Activated T-helper 1 cell treated with anti-CD3 and anti-CD28 coated beads, Interleukin-12 subunit alpha, Interleukin-12 subunit beta, Interleukin-2, Interleukin-4 antibody, amounts not matched to agents 30 ng/mL and 10 ng/mL and 1 ng/mL, durations not matched to agents 14 hours and 24 hours and 36 hours (primary cell): ENCODE measurements around the gene RSPRY1. TPM values are rescaled to one million over a fixed set of nuclear protein-coding genes. Genes with fewer than 3 reads are reported as not detected.

Experiments
- DNase-seq: peaks from one replicate; pipeline ENCODE4 v3.0.0; 2021; ENCODE audit warnings: low spot score
- H3K27ac Mint-ChIP-seq: one replicate; pipeline ENCODE4 v1.8.0; 2021; ENCODE audit warnings: mild to moderate bottlenecking, mixed read lengths
- H3K27me3 Mint-ChIP-seq: one replicate; pipeline ENCODE4 v1.8.0; 2022; ENCODE audit warnings: mild to moderate bottlenecking, moderate library complexity, mixed read lengths; ENCODE audit not compliant: insufficient read depth
- H3K36me3 Mint-ChIP-seq: one replicate; pipeline ENCODE4 v1.8.0; 2021; ENCODE audit warnings: low read depth, mixed read lengths
- H3K4me1 Mint-ChIP-seq: one replicate; pipeline ENCODE4 v1.8.0; 2021; ENCODE audit warnings: low read depth, mixed read lengths
- H3K4me3 Mint-ChIP-seq: one replicate; pipeline ENCODE4 v1.8.0; 2021; ENCODE audit warnings: mild to moderate bottlenecking, moderate library complexity, mixed read lengths
- H3K9me3 Mint-ChIP-seq: one replicate; pipeline ENCODE4 v1.8.0; 2021; ENCODE audit warnings: mixed read lengths
- intact Hi-C: fragments of 100-400 bp; cut with micrococcal nuclease; formaldehyde crosslinking; loops from one replicate; pipeline ENCODE4 v1.15.1; 2024
- total RNA-seq: library from RNA; stranded (reverse); gene quantifications from 2 replicates; pipeline ENCODE4 v1.2.3, GENCODE V29; 2022

RSPRY1 gene
- total RNA-seq, 1 donor from 2014 or later, result 36.0 TPM

DNA sequence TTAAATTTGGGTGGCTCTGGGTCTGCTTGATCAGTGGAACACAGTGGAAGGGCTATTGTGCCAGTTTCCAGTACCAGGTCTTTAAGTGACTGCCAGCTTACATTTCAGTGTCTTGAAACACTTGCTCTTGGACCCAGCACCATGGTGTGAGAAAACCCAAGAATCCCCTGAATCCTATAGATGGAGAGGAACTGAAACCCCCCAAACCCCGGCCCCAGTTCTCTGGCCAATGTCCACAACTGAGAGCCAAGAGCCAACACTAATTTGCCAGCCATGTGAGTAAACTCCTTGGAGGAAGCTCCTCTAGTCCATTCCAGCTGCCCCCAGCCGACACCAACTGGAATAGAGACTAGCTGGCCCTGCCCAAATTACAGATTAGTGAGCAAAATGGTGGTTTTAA is 56.5 kb downstream of the RSPRY1 start:
- no peaks in the 10 kb centered on the region for H3K27me3 Mint-ChIP-seq
- H3K4me3 Mint-ChIP-seq, result no peak overlapping the region
- H3K27ac Mint-ChIP-seq, result no peak overlapping the region
- DNase-seq, result no peak
- peaks cover 18% of the 10 kb centered on the region for H3K4me1 Mint-ChIP-seq
- intact Hi-C loops, result no loop called here
- peaks cover 25% of the 10 kb centered on the region for H3K36me3 Mint-ChIP-seq
- no peaks in the 10 kb centered on the region for H3K9me3 Mint-ChIP-seq

DNA sequence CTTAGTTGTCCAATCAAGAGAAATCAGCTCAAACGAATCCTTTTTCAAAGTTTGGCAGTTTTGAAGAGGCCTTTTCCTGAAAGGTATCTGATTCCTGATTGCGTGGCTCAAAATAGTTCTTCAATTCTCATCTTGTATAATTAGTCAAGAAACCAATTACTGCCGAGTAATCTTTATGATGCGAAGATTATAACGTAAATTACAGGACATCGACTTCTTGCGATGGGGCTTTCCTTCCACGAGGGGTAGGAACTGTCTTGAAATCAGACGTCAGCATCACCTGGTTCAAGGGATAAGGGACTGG is 58.3 kb downstream of the RSPRY1 start:
- Mint-ChIP-seq H3K9me3 (no peaks in the 10 kb centered on the region), H3K27ac (peak overlapping the region; percentile 82), H3K4me3 (peak overlapping the region; percentile 90), H3K27me3 (no peaks in the 10 kb centered on the region), H3K36me3 (peaks cover 14% of the 10 kb centered on the region), H3K4me1 (peaks cover 18% of the 10 kb centered on the region)
- intact Hi-C loops, result loop anchor here (1.0 to 2.0 kb wide), 4 partner anchors 40 to 172 kb away; partner anchors contain the start of genes PLLP, PSME3IP1 and RSPRY1
- DNase-seq, result no peak

DNA sequence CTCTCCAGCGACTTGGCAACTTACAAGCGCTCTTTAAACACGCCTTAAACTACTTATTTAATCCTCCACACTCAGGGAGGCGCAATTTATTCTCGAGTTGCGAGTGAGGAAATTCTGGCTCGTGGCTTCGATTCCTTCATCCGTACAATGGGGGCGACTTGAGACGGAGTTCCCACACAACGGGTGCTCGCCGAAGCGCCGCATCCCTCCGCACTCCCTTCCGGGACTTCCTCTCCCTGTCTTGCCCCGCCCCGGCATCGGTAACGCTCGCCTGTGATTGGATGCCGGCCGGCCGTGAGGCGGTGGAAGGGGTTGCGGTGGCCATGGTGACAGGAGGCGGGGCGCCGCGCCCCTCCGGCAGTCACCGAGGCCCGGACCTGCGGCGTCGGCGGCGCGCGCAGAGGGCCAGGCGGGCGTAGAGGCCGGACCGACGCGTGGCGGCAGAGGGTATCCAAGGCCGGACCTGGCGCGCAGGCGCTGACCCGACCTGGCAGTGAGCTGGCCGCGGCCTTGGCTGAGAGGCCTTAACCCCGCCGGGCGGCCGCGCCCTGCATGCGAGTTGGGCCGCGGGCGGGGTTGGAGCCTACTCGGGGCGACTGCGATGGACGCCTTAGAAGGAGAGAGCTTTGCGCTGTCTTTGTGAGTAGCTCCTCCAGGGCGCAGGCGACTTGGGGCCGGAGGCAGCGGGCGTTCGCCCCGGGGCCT is 58.8 kb downstream of the RSPRY1 start, which contains the start of gene ARL2BP:
TSS of gene ARL2BP (plus strand) at position 493 of the 705 bp plus-strand sequence. CDS start at position 602, 109 bp downstream.
- intact Hi-C loops, result loop anchor here (1.0 to 5.0 kb wide), 7 partner anchors 39 to 287 kb away; partner anchors contain the start of genes CIAPIN1, COQ9, PLLP and PSME3IP1
- DNase-seq, result peak; percentile 98
- H3K9me3 Mint-ChIP-seq, result no peaks in the 10 kb centered on the region

DNA sequence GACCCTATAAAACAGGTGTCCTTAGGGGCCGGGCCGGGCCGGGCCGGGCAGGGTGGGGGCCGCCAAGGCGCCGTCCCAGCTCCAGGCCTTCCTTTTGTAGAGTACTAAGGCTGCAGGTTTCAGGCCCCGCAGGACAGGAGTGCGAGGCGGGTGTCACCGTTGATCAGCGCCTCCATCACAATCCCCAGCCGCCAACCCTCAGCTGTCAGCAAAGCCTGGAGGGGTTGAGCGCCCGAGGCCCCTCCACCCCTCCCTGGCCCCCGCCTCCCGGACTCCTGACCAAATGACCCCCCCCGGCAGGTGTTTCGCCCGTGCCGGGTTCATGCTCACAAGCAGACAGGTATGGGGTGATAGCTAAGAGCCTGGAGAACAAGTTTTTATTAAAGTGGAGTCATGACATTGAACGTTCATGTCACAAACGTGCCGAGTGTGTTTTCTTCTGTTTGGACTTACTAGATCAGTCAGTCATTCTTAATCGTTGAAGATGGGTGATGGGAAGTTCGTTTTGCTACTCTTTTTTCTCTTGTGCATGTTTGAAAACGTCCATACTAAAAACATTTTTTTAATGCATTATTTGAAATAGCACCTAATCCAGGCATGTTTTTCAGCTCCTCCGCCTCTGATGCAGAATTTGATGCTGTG is 59.5 kb downstream of the RSPRY1 start:
- H3K27me3 Mint-ChIP-seq, result no peaks in the 10 kb centered on the region
- H3K4me1 Mint-ChIP-seq, result peaks cover 18% of the 10 kb centered on the region
- peaks cover 17% of the 10 kb centered on the region for H3K36me3 Mint-ChIP-seq
- peak overlapping the region; percentile 82 for H3K4me3 Mint-ChIP-seq
- H3K9me3 Mint-ChIP-seq, result no peaks in the 10 kb centered on the region
- no peak for DNase-seq
- intact Hi-C loops, result loop anchor here (1.0 to 5.0 kb wide), 4 partner anchors 161 to 287 kb away; partner anchors contain the start of genes CIAPIN1 and COQ9
- H3K27ac Mint-ChIP-seq, result peak overlapping the region; percentile 23

More for the DNA sequence above, 58.8 kb downstream of the RSPRY1 start, which contains the start of gene ARL2BP:
- H3K4me3 Mint-ChIP-seq, result peak within 1 kb of the TSS; percentile 90
- peak within 1 kb of the TSS; percentile 82 for H3K27ac Mint-ChIP-seq
- H3K27me3 Mint-ChIP-seq, result no peaks in the 10 kb centered on the region
- peaks cover 18% of the 10 kb centered on the region for H3K4me1 Mint-ChIP-seq
- H3K36me3 Mint-ChIP-seq, result peaks cover 18% of the 10 kb centered on the region

DNA sequence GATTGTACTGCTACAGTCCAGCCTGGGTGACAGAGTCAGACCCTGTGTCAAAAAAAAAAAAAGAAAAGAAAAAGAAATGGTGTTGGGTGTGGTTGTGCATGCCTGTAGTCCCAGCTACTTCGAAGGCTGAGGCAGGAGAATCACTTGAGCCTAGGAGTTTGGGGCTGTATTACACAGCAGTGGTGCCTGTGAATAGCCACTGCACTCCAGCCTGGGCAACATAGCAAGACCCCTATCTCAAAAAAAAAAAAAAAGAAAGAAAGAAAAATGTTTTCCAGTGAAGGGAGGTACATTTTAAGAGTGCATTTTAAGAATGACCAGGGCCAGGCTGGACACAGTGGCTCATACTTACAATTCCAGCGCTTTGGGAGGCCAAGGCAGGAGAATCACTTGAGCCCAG is 65.2 kb downstream of the RSPRY1 start:
- H3K4me3 Mint-ChIP-seq, result no peak overlapping the region
- H3K36me3 Mint-ChIP-seq, result peaks cover 25% of the 10 kb centered on the region
- H3K27me3 Mint-ChIP-seq, result no peaks in the 10 kb centered on the region
- H3K27ac Mint-ChIP-seq, result no peak overlapping the region
- no peaks in the 10 kb centered on the region for H3K4me1 Mint-ChIP-seq
- intact Hi-C loops, result no loop called here
- no peak for DNase-seq
- H3K9me3 Mint-ChIP-seq, result no peaks in the 10 kb centered on the region

DNA sequence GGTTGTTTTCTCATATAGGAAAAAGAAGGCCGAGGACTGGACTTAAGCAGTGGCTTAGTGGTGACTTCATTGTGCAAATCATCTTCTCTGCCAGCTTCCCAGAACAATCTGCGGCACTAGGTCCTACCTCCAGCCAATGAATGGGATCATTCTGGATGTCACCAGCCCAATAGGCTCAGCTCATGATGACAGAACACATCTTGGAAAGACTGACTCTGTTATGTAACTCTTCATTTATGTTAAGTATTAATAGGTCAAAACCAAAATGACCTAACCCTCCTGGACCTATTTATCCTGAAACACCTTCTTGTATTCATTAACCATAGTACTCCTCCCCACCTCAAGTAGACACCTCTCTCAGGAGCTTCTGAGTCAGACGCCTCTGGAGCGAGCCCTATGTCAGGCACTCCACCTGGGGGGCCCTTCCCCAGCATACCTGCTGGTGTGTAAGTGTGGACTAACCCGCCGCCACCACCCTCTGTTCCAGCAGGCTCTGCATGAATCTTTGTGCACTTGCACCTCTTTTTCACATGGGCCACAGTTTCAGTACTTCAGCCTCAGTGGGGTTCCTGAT is 66.1 kb downstream of the RSPRY1 start:
- no peaks in the 10 kb centered on the region for H3K4me1 Mint-ChIP-seq
- H3K36me3 Mint-ChIP-seq, result peaks cover 25% of the 10 kb centered on the region
- H3K27me3 Mint-ChIP-seq, result no peaks in the 10 kb centered on the region
- H3K4me3 Mint-ChIP-seq, result no peak overlapping the region
- no peak overlapping the region for H3K27ac Mint-ChIP-seq
- no peak for DNase-seq
- intact Hi-C loops, result no loop called here
- no peaks in the 10 kb centered on the region for H3K9me3 Mint-ChIP-seq

DNA sequence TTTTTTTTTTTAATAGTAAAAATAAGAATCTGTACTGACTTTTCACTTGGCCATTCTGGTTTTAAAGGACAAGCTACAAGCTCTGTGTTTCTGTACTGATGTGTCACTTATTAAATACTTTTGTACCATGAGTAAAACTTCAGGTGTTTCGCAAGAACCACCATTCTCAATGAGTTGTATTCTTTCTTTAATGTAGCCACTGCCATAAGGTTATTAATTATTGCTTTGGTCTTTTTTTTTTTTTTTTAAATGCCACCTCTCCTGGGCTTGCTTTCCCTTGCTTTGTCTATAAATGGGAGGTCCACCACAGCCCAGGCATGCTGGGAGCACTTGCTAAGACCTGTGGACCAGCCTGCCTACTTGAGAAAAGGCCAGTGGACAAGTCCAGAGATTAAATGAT is 67.3 kb downstream of the RSPRY1 start:
- H3K27me3 Mint-ChIP-seq, result no peaks in the 10 kb centered on the region
- intact Hi-C loops, result no loop called here
- H3K4me3 Mint-ChIP-seq, result no peak overlapping the region
- no peak overlapping the region for H3K27ac Mint-ChIP-seq
- peaks cover 20% of the 10 kb centered on the region for H3K36me3 Mint-ChIP-seq
- no peak for DNase-seq
- no peaks in the 10 kb centered on the region for H3K9me3 Mint-ChIP-seq
- H3K4me1 Mint-ChIP-seq, result no peaks in the 10 kb centered on the region

DNA sequence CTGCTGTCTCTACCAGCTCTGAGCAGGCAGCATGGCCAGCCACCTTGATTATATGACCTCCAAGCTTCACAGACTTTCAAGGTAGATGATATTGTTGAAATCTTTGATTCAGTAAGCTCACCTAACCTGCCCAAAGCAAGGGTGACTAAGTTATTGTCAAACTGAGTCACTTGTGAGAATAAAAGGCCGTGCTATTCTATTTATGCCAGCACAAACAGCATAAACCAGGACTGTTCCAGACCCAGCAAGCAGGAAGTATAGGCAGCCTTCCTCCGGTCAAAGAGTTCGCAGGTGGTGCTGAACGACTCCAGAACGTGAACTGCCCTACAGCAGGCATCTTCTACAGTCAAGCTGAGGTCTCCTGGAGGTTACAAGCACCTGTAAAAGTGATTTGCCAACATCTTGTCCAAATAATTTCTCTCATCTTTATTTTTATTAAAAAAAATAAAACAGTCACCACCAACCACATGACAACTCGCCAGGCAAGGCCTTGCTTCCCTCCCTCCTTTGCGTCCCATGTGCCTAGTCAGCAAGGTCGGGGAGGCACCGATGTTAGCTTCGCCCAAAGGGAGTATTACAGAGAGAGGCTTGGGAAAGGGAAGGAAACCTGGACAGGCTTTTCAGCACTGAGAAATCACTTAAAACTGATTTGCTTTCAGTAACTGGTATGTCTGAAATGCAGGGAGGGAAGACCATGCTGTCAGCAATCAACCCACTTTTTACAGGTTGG is 69.7 kb downstream of the RSPRY1 start:
- Mint-ChIP-seq H3K27me3 (no peaks in the 10 kb centered on the region), H3K9me3 (no peaks in the 10 kb centered on the region), H3K27ac (no peak overlapping the region), H3K4me3 (no peak overlapping the region), H3K4me1 (peaks cover 8% of the 10 kb centered on the region), H3K36me3 (peaks cover 16% of the 10 kb centered on the region)
- DNase-seq, result no peak
- intact Hi-C loops, result no loop called here

DNA sequence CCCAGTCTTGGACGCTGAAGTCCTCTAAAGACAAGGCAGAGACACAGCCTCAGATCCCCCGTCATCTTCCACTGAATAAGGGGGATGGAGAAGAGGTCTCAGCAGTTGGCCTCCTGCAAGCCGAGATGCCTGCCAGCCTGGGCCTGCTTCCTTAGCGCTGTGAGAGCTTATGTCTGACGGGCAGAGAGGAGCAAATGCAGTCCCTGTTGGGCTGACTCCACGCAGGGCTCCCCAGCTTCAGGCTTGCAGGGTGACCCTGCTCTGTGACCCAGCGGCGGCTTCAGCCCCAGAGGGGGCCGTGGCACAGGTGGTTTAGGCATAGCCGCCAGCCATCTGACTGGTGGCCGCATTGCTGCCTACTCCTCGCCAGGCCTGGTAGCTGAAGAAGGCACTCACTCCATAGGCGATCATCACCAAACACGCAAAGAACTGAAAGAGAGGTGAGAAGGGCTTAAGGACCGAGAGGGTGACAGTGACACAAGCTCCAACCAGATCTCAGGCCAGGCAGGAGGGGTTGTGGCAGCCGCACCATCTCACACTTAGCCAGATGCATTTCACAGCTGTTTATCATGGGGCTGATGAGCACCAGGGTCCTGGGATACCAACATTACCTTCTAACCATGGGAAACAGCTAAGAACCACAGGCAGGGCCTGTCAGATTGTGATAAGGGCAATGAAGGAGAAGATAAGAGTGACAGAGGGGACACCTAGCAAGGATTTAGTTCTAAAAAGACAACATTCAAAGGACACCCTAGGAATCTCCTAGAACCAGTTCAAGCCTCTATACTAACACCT is 70.7 kb downstream of the RSPRY1 start:
- H3K9me3 Mint-ChIP-seq, result no peaks in the 10 kb centered on the region
- DNase-seq, result no peak
- peaks cover 16% of the 10 kb centered on the region for H3K36me3 Mint-ChIP-seq
- H3K27ac Mint-ChIP-seq, result no peak overlapping the region
- intact Hi-C loops, result no loop called here
- no peaks in the 10 kb centered on the region for H3K27me3 Mint-ChIP-seq
- H3K4me1 Mint-ChIP-seq, result peaks cover 8% of the 10 kb centered on the region
- H3K4me3 Mint-ChIP-seq, result no peak overlapping the region

DNA sequence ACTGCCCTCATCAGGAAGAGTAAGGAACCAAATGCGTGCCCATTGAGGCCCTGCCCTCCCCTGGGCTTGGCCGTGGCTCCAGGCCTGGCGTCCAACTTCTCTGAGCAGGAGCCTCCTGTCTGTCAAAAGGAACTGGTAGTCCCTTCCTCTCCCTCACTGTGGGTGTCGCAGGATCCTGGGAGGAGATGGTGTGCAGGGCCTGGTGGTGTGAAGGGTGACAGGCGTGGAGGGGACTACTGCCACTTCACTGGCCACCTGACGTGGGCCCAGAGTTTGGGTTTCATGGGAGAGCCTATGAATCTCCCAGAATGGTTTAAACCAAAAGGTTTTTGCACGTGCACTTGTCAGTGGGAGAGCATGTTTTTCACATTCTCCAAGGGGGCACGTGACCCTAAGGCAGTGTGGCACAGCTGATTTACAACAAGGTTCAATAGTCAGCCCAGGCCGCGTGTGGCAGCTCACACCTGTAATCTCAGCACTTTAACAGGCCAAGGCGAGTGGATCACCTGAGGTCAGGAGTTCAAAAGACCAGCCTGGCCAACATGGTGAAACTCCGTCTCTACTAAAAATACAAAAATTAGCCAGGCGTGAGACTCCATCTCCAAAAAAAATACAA is 71.4 kb downstream of the RSPRY1 start:
- Mint-ChIP-seq H3K9me3 (no peaks in the 10 kb centered on the region), H3K36me3 (peaks cover 11% of the 10 kb centered on the region), H3K4me3 (no peak overlapping the region), H3K4me1 (peaks cover 8% of the 10 kb centered on the region), H3K27me3 (no peaks in the 10 kb centered on the region), H3K27ac (no peak overlapping the region)
- intact Hi-C loops, result no loop called here
- DNase-seq, result no peak

DNA sequence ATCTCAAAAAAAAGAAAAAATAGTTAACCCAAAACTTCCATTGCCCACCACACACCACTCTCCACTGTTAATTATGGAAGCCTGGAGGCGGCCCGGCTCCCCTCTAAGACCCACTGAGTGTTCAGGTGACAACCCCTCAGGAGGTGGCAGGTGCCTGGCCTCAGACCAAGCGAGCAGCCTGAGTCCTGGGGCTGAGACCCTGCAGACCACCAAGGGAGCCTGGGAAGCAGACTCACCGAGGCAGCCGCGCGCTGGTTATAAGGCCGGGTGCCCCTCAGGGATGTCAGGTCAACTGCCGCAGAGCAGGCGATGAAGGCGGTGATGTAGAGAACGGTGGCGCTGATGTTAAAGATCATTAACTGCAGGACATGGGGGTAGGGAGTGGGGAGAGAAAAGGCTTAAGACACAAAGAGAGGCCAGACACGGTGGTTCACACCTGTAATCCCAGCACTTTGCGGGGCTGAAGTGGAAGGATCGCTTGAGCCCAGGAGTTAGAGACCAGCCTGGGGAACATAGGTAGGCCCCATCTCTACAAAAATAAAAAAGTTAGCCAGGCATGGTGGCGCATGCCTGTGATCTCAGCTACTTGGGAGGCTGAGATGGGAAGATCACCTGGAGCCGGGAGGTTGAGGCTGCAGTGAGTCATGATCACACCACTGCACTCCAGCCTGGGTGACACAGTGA is 72.2 kb downstream of the RSPRY1 start:
- no peak overlapping the region for H3K27ac Mint-ChIP-seq
- intact Hi-C loops, result no loop called here
- H3K4me1 Mint-ChIP-seq, result peaks cover 8% of the 10 kb centered on the region
- H3K36me3 Mint-ChIP-seq, result peaks cover 6% of the 10 kb centered on the region
- H3K9me3 Mint-ChIP-seq, result no peaks in the 10 kb centered on the region
- H3K4me3 Mint-ChIP-seq, result no peak overlapping the region
- DNase-seq, result no peak
- no peaks in the 10 kb centered on the region for H3K27me3 Mint-ChIP-seq
